Left hindlimb (tissue), 1 donor: ENCODE results near the gene PRPF6.

Experiments
- DNase-seq: peaks from one replicate; pipeline ENCODE4 v3.0.0-alpha.2; 2018

PRPF6 gene

DNA sequence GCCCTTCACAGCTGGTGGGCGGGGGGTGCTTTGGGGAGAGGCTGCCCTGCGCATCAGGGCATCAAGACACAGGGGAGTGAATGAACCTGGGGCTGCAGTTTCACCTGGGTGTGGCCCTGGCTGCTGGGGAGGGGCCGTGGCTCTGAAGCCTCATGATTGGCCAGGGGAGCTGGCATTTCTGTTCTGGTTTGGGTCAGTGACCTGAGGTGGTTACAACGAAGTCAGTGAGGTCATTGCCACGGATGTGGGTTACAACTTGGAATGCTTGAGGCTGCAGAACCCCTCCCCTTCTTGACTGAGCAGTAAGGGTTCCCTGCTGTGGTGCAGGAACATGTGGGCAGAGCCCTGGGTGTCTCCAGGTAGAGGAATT lies 85.0 kb downstream of the PRPF6 start:
- no peak for DNase-seq

- no peak for DNase-seq
These were observed 86.2 kb downstream of the PRPF6 start for GRCh38 chr20:64067005-64067632.

DNA sequence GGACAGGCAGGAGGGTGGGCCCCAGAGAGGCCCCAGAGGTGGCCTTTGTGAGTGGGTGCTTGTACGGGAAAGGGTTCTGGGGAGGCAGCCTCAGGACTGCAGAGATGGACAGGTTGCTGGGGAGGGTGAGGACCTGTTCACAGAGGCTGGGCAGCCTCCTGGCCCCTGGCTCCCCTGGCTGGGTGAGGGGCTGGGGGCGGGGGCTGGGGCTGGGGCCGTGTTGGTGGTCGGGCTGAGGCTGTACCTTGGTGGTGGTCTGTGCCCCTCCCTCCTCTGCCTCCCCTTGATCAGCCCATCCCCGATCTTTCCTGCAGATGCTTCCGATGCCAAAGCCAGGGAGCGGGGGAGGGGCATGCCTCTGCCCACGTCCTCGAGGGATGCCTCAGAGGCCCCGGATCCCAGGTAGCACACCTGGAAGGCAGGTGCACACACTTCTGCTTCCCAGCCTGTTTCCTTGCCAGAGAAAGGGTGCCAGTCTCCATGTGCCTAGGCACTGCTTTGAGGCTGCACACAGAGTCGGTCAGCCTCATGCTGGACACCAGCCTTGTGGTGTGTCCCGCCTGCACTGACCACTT lies 86.9 kb downstream of the PRPF6 start:
- DNase-seq = peak; percentile 35

GRCh38 chr20:64068386-64069208 lies 87.7 kb downstream of the PRPF6 start:
- DNase-seq = peak; percentile 38

DNA sequence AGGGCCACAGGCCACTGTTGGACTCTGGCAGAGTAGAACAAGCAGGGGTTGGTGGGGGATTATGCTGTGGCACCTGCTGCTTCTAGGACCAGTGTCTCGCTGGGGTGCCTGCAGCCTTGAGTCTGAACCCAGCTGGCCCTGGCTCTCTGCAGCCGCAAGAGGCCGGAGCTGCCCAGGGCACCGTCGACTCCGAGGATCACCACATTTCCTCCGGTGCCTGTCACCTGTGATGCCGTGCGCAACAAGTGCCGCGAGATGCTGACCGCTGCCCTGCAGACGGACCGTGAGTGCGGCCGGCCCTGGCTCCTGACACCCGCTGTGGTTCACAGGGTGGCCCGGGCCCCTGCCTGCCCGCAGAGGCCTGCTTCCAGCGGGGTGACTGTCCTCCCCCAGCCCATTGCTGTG lies 88.3 kb downstream of the PRPF6 start:
- DNase-seq = no peak

GRCh38 chr20:64069614-64070243 lies 88.8 kb downstream of the PRPF6 start:
- peak; percentile 67 for DNase-seq

- no peak for DNase-seq
These were observed 89.5 kb downstream of the PRPF6 start for GRCh38 chr20:64070244-64070993.

GRCh38 chr20:64071341-64072332 lies 90.7 kb downstream of the PRPF6 start:
- DNase-seq = no peak

GRCh38 chr20:64072498-64073063 lies 91.6 kb downstream of the PRPF6 start:
- DNase-seq = no peak

GRCh38 chr20:64073476-64074183 lies 92.7 kb downstream of the PRPF6 start:
- DNase-seq = peak; percentile 34

DNA sequence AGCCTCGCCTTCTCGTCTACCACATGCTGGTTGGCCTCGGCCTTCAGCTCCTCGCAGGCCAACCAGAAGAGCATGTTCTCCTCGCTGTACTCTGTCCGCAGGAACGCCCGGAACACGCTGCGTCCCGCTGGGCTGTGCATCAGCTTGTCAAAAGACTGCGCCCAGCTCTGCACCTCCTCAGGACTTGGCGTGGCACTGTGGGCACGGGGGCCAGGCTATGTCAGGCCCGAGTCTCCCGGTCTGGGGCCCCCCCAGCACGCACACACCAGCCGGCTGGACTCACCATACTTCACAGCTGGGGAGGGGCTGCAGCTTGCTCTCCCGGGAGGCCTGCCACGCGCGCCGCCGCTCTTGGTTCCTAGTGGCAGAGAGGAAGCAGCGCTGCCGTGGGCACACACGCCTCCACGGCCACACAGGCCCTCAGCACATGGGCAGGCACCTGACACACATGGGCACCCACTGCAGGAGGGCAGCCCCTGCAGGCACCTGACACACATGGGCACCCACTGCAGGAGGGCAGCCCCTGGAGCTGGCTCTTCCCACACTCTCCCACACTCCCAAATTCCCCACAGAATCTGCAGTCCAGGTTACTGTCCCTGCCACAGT lies 93.4 kb downstream of the PRPF6 start:
- DNase-seq = peak; percentile 29

DNA sequence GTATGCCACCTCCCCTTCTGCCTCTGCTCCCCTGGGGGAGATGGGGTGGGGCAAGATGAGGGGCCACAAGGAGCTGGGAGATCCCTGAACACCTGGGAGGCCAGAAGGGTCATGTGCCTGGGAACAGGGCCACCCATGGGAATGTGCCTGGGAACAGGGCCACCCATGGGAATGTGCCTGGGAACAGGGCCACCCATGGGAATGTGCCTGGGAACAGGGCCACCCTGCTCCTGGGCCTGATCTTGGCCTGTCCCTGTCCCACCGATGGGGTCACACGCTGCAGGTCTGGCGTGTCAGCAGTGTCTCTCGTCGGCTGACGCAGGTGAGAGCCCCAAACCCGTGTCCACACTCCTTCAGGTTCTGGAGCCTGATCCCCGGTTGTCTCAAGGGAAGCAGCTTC lies 94.0 kb downstream of the PRPF6 start:
- DNase-seq = no peak

GRCh38 chr20:64075556-64075955 lies 94.6 kb downstream of the PRPF6 start:
- DNase-seq = no peak

GRCh38 chr20:64076061-64076997 lies 95.4 kb downstream of the PRPF6 start:
- DNase-seq = peak; percentile 42

GRCh38 chr20:64077094-64077493 lies 96.2 kb downstream of the PRPF6 start:
- peak; percentile 39 for DNase-seq

DNA sequence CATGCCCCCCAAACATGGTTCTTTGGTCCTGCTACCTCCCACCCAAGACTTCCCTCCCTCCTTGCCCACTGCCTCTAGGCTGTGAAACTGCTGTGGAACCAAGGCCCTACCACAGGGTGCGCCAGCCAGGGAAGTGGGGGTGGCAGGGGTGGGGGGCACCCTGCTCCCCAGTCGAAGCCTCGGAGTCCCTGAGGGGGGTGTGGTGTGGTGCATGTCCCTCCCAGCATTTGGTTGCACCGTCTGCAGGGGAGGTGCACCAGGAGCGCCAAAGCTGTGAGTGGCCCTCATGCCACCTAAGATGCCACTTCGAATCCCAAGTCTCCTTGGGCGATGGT lies 96.6 kb downstream of the PRPF6 start:
- peak; percentile 29 for DNase-seq

DNA sequence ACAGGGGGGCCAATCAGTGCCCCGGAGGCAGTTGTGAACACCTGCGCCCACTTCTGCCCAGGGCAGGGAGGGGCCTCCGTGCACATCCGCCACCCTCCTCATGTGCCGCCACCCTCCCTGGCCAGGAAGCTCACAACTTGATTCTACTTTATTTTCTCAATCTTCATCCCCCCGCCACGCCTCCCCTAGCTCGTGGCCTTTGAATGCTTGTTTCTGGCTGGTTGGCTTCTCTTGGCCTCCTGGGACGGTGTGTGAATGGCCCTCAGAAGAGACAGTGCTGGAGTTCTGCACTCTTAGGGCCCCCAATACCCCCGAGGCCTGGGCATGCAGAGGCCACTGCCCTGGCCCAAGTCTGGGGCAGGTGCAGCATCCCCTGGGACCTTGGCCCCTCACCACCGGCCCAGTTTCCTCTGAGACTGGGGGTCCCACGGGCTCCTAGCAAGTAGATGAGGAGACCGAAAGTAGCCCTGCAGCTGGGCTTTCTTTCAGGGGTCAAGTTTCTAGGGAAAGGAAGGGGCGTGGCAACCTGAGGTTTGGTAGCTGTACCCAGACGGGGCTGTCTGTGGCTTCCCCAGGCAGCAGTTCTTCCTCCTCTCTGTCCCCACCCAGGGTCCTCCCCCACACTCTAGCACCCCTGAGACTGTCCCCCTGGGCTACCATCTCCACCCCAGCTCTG lies 97.1 kb downstream of the PRPF6 start:
- DNase-seq = peak; percentile 45

- peak; percentile 26 for DNase-seq
These were observed 98.0 kb downstream of the PRPF6 start for GRCh38 chr20:64078934-64079272.
